IMR-90 (cell line): ENCODE results near the gene SPI1. TPM values are rescaled to one million over a fixed set of nuclear protein-coding genes. Genes with fewer than 3 reads are reported as not detected.

Experiments
- ATAC-seq: fragments of 200-7000 bp; cut with Tn5 transposase; 2 replicates; pipeline ENCODE4 v1.9.1; 2020; ENCODE audit warnings: low read depth, mild to moderate bottlenecking, moderate library complexity
- BruUV-seq: library from RNA; stranded (reverse); fragments of 400-500 nt; replicated peaks from 2 replicates; lab custom pipeline; 2021; lab: Mats Ljungman, UMichigan
- CTCF ChIA-PET: fragments of 300-600 bp; formaldehyde crosslinking; extraction: SDS; loops from one replicate; lab custom pipeline; 2021; ENCODE audit warnings: antibody characterized with exemption; lab: Yijun Ruan, JAX
- POLR2A ChIA-PET: fragments of 300-600 bp; sonication (Branson Sonifier 250); formaldehyde crosslinking; loops from one replicate; lab custom pipeline; 2022; ENCODE audit warnings: antibody characterized with exemption; ENCODE audit not compliant: unreplicated experiment; lab: Charles Lee
- DNase-seq: peaks from one replicate; pipeline ENCODE4 v3.0.0; 2013
- H2AFZ ChIP-seq: replicated peaks from 2 replicates; pipeline ENCODE3; 2013; ENCODE audit warnings: low read length, mild to moderate bottlenecking; ENCODE audit not compliant: poor library complexity
- H2AK5ac ChIP-seq: 2 replicates; pipeline ENCODE4 v1.6.1; 2013; ENCODE audit warnings: low read depth, low read length, inconsistent platforms
- H2AK9ac ChIP-seq: replicated peaks from 2 replicates; pipeline ENCODE3; 2013; ENCODE audit warnings: mild to moderate bottlenecking, low read depth, low read length, moderate library complexity; ENCODE audit not compliant: poor library complexity
- H2BK120ac ChIP-seq: 2 replicates; pipeline ENCODE4 v1.6.1; 2013; ENCODE audit warnings: low read depth, low read length, inconsistent platforms
- H2BK15ac ChIP-seq: 3 replicates; pipeline ENCODE4 v1.6.1; 2013; ENCODE audit warnings: low read depth, low read length, inconsistent platforms
- H2BK20ac ChIP-seq: 2 replicates; pipeline ENCODE4 v1.6.1; 2013; ENCODE audit warnings: low read depth, mild to moderate bottlenecking, inconsistent platforms, low read length, moderate library complexity
- H2BK5ac ChIP-seq: 2 replicates; pipeline ENCODE4 v1.6.1; 2013; ENCODE audit warnings: mild to moderate bottlenecking, low read depth, low read length, inconsistent platforms; ENCODE audit not compliant: poor library complexity, severe bottlenecking
- H3K14ac ChIP-seq: replicated peaks from 2 replicates; pipeline ENCODE4 v1.6.1; 2013; ENCODE audit warnings: low read depth, low read length, inconsistent platforms
- H3K18ac ChIP-seq: 2 replicates; pipeline ENCODE4 v1.6.1; 2013; ENCODE audit warnings: low read depth, low read length, control low read depth
- H3K23ac ChIP-seq: 2 replicates; pipeline ENCODE4 v1.6.1; 2013; ENCODE audit warnings: low read depth, low read length, inconsistent platforms
- H3K27ac ChIP-seq: 2 replicates; pipeline ENCODE4 v1.5.1; 2013; ENCODE audit warnings: mild to moderate bottlenecking, control low read depth, low read length; ENCODE audit not compliant: insufficient read depth
- H3K27me3 ChIP-seq: 2 replicates; pipeline ENCODE4 v1.6.1; 2013; ENCODE audit warnings: low read length; ENCODE audit not compliant: control insufficient read depth, insufficient read depth
- H3K36me3 ChIP-seq: 2 replicates; pipeline ENCODE4 v1.6.1; 2013; ENCODE audit warnings: low read length, mixed read lengths; ENCODE audit not compliant: control insufficient read depth, insufficient read depth
- H3K4ac ChIP-seq: 2 replicates; pipeline ENCODE4 v1.6.1; 2013; ENCODE audit warnings: low read depth, low read length, inconsistent platforms
- H3K4me1 ChIP-seq: 2 replicates; pipeline ENCODE4 v1.6.1; 2013; ENCODE audit warnings: low read length, mixed read lengths; ENCODE audit not compliant: control insufficient read depth, insufficient read depth
- H3K4me2 ChIP-seq: 2 replicates; pipeline ENCODE4 v1.6.1; 2013; ENCODE audit warnings: low read depth, mild to moderate bottlenecking, control low read depth, low read length, moderate library complexity
- H3K4me3 ChIP-seq: 2 replicates; pipeline ENCODE4 v1.5.1; 2013; ENCODE audit warnings: low read depth, mild to moderate bottlenecking, control low read depth, low read length, moderate library complexity; ENCODE audit not compliant: insufficient read depth
- H3K56ac ChIP-seq: 2 replicates; pipeline ENCODE4 v1.6.1; 2013; ENCODE audit warnings: low read length, inconsistent platforms; ENCODE audit not compliant: insufficient read depth; ENCODE audit errors: extremely low read depth
- H3K79me1 ChIP-seq, 2 experiments: 2 replicates each; pipeline ENCODE4 v1.6.1; 2013; ENCODE audit warnings: low read length in 2 of 2, inconsistent platforms in 1 of 2, low read depth in 1 of 2
- H3K9ac ChIP-seq: 2 replicates; pipeline ENCODE4 v1.6.1; 2013; ENCODE audit warnings: low read depth, low read length, control low read depth
- H3K9me1 ChIP-seq: 2 replicates; pipeline ENCODE4 v1.6.1; 2013; ENCODE audit warnings: low read length, inconsistent platforms; ENCODE audit not compliant: insufficient read depth
- H3K9me3 ChIP-seq: 2 replicates; pipeline ENCODE4 v1.6.1; 2013; ENCODE audit warnings: low read length; ENCODE audit not compliant: control insufficient read depth, insufficient read depth
- H4K20me1 ChIP-seq: 2 replicates; pipeline ENCODE4 v1.6.1; 2013; ENCODE audit warnings: low read length, inconsistent platforms; ENCODE audit not compliant: insufficient read depth
- H4K5ac ChIP-seq: 2 replicates; pipeline ENCODE4 v1.6.1; 2013; ENCODE audit warnings: mild to moderate bottlenecking, low read depth, low read length, control low read depth
- H4K8ac ChIP-seq, 2 experiments: 2 replicates each; pipeline ENCODE4 v1.6.1; 2013; ENCODE audit warnings: low read depth in 2 of 2, low read length in 2 of 2, control low read depth in 1 of 2, inconsistent platforms in 1 of 2
- H4K91ac ChIP-seq: 2 replicates; pipeline ENCODE4 v1.6.1; 2013; ENCODE audit warnings: low read depth, low read length, inconsistent platforms; ENCODE audit not compliant: insufficient read depth
- CEBPB ChIP-seq: IDR thresholded peaks from 2 replicates; pipeline ENCODE4 v1.6.1; 2012; ENCODE audit warnings: low read depth, low read length, improper control_type of control experiment
- ELK1 ChIP-seq: fragments of 150-350 bp; IDR thresholded peaks from 2 replicates; pipeline ENCODE4 v1.6.1; 2016; ENCODE audit warnings: low read depth, mild to moderate bottlenecking, low read length, moderate library complexity, borderline replicate concordance
- FOS ChIP-seq: fragments of 150-350 bp; IDR thresholded peaks from 2 replicates; pipeline ENCODE4 v1.6.1; 2016; ENCODE audit warnings: low read depth, low read length
- MAZ ChIP-seq: IDR thresholded peaks from 2 replicates; pipeline ENCODE4 v1.6.1; 2012; ENCODE audit warnings: low read depth, mild to moderate bottlenecking, low read length, improper control_type of control experiment, moderate library complexity, borderline replicate concordance
- NFE2L2 ChIP-seq: fragments of 150-350 bp; IDR thresholded peaks from 2 replicates; pipeline ENCODE4 v1.6.1; 2016; ENCODE audit warnings: low read depth, mild to moderate bottlenecking, low read length
- RCOR1 ChIP-seq: IDR thresholded peaks from 2 replicates; pipeline ENCODE4 v1.6.1; 2012; ENCODE audit warnings: mild to moderate bottlenecking, low read length, improper control_type of control experiment; ENCODE audit not compliant: insufficient replicate concordance
- RFX5 ChIP-seq: IDR thresholded peaks from 2 replicates; pipeline ENCODE4 v1.8.0; 2012; ENCODE audit warnings: low read depth, mild to moderate bottlenecking, low read length, moderate library complexity
- SMC3 ChIP-seq: fragments of 150-350 bp; IDR thresholded peaks from 2 replicates; pipeline ENCODE4 v1.6.1; 2016; ENCODE audit warnings: low read depth, mild to moderate bottlenecking, antibody characterized with exemption, low read length, moderate library complexity
- WGBS, 2 experiments: methylation state at CpG; one replicate each; pipeline versions ENCODE4 v1.1.5 to v1.1.7; 2013; ENCODE audit warnings: missing lambda C conversion rate in 2 of 2; ENCODE audit not compliant: insufficient read length in 1 of 2; ENCODE audit errors: extremely low coverage in 2 of 2; 5-methylcytosine and 5-hydroxymethylcytosine counted together
- dilution Hi-C: fragments of 300-500 bp; cut with HindIII; formaldehyde crosslinking; loops from one replicate; pipeline ENCODE4 v1.14.3; 2018; ENCODE audit warnings: low sequenced_read_pairs; ENCODE audit not compliant: unreplicated experiment
- in situ Hi-C: fragments of 300-500 bp; cut with MboI; formaldehyde crosslinking; loops from 3 replicates; pipeline ENCODE4 v1.14.3; 2019; ENCODE audit warnings: low sequenced_read_pairs, inconsistent platforms, mixed read lengths
- intact Hi-C: fragments of 100-400 bp; cut with micrococcal nuclease; formaldehyde crosslinking; loops from 2 replicates; pipeline ENCODE4 v1.10.0; 2022
- polyA plus RNA-seq, 3 experiments: library from polyadenylated mRNA; depleted of rRNA; stranded (reverse); fragments of >200 nt; gene quantifications; 2 replicates each; pipeline ENCODE4 v1.2.3, GENCODE V29; 2012; ENCODE audit warnings: low replicate concordance in 1 of 3
- total RNA-seq: library from RNA; depleted of rRNA; stranded (reverse); fragments of >200 nt; gene quantifications from 2 replicates; pipeline ENCODE4 v1.2.3, GENCODE V29; 2012

Gene SPI1
- total and polyA plus RNA-seq, 2 of the 4 experiments (the other 2 are of a cell fraction): not detected

GRCh38 chr11:47306484-47306844, 71.9 kb downstream of the SPI1 start:
- in situ Hi-C loops: no loop called here
- H3K36me3 ChIP-seq: peaks cover 37% of the 10 kb centered on the region

More at GRCh38 chr11:47306484-47306844, 71.9 kb downstream of the SPI1 start:
- TF ChIP-seq NFE2L2 (no peak), MAZ (no peak), RCOR1 (no peak), CEBPB (no peak), ELK1 (no peak), RFX5 (no peak), SMC3 (no peak), FOS (no peak)
- H3K9me3 ChIP-seq: no peaks in the 10 kb centered on the region
- H4K5ac ChIP-seq: no peak overlapping the region
- DNase-seq (no peak), ATAC-seq (no peak)
- no TSS peak for BruUV-seq
- H3K27ac ChIP-seq: no peak overlapping the region
- H3K27me3 ChIP-seq: no peaks in the 10 kb centered on the region
- no peak overlapping the region for H3K4me3 ChIP-seq
- H3K18ac ChIP-seq: no peak overlapping the region
- no peaks in the 10 kb centered on the region for H4K20me1 ChIP-seq
- no peak overlapping the region for H2AK9ac ChIP-seq
- dilution Hi-C loops: no loop called here
- H3K23ac ChIP-seq: no peak overlapping the region
- no peaks in the 10 kb centered on the region for H3K4me1 ChIP-seq
- no peak overlapping the region for H2AK5ac ChIP-seq
- intact Hi-C loops: loop anchor here (5.0 kb wide), 1 partner anchor 34 kb away; the partner anchor contains the start of gene MADD
- H3K56ac ChIP-seq: no peak overlapping the region
- no peak overlapping the region for H2BK20ac ChIP-seq
- CTCF ChIA-PET: interaction anchor here (0.6 kb wide), 1 partner anchor 12 kb away, joined by 5 read pairs; no protein-coding TSS in a partner anchor
- H3K79me1 ChIP-seq: peaks cover 0 to 12% of the 10 kb centered on the region in 2 experiments; a peak in 2 of 4 replicates
- no peak overlapping the region for H2BK120ac ChIP-seq
- no peak overlapping the region for H2AFZ ChIP-seq
- no peak overlapping the region for H3K4me2 ChIP-seq
- H3K4ac ChIP-seq: no peak overlapping the region
- no peak overlapping the region for H4K91ac ChIP-seq
- no peak overlapping the region for H3K9ac ChIP-seq
- no peak overlapping the region for H3K14ac ChIP-seq
- no CpG with 5 or more reads among the region's 1 CpG for WGBS, 2 experiments
- POLR2A ChIA-PET: no interaction called here
- no peak overlapping the region for H2BK5ac ChIP-seq
- H3K9me1 ChIP-seq: peaks cover 16% of the 10 kb centered on the region; the same call in 1 of the 2 replicates
- H4K8ac ChIP-seq: no peak overlapping the region
- H2BK15ac ChIP-seq: no peak overlapping the region
